HG03108 (cell line): ENCODE results near the gene SPOCK1.

Experiments
- ATAC-seq: cut with Tn5 transposase; IDR thresholded peaks from one replicate; pipeline ENCODE4 v1.9.1; 2021; ENCODE audit warnings: moderate library complexity; ENCODE audit not compliant: unreplicated experiment

The SPOCK1 gene

DNA sequence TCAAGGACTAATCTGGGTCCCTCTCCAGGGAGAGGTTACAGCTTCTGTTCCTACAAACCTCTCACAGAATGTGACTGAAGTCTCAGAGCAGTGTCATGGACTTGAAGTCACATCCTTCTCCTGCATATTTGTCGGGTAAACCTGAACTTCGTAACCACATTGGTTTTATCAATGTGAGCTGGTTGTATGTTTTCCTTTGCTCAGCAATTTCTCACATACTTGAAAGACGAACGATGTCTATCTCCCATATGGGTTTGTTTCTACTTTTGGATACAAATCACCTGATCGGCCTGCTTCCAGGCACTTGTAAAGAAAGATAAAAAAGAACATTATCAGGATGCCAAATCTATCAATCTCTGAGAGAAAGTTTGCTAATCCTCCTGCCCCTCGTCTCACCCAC is 411.0 kb downstream of the SPOCK1 start:
- no peak for ATAC-seq

DNA sequence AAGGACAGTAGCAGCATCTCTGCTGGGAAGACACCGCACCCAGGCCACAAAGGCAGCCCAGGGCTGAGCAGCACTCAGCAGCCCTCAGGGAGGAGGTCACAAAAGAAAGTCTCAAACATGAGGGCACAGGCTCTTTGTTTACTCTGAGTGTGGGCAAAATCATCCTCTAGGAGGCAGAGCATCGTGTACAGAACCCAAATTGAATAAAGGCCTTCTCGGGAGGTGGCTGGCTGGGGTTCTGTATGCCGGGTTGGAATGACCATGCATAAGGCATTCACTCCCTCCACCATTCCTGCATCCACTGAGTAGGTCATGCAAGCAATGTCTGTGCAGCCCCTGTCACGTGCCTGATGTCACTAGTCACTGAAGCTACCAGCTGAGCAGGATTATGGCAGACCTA is 412.8 kb downstream of the SPOCK1 start:
- no peak for ATAC-seq

DNA sequence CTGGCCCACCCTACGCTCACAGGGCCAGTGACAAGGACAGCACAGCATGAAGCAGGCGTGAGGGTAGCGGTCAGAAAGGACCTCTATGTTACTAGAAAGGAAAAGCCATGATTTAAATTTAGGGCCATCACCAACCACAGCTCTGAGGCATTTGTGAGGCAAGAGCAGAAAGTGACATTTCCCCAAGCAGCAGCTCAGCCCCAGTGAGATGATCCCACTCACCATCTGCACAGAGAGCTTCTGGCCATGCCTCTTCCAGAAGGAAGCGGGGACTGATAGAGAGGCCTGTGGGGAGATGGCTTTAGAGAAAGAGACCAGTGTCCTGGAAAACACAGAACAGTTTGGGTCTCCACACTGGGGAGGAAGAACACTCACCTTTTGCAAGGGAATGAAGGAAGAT is 413.9 kb downstream of the SPOCK1 start:
- no peak for ATAC-seq

DNA sequence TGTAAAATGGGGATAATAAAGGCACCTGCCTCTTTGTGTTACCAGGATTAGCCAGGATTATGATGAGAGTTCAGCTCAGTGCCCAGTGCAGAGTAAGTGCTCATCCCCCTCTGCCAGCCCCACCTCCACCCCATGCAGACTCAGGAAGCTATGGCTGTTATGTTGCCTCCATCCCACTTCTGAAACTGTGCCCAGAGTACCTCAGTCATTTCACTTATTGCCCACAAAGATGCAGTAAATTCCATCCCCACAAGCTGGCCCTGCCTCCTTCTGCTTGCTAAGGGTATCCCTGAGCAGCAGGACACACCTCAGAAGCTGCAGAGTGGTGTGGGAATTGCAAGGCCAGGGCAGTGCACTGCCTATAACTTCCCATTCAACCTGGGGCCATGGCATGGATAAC is 415.1 kb downstream of the SPOCK1 start:
- ATAC-seq: no peak

DNA sequence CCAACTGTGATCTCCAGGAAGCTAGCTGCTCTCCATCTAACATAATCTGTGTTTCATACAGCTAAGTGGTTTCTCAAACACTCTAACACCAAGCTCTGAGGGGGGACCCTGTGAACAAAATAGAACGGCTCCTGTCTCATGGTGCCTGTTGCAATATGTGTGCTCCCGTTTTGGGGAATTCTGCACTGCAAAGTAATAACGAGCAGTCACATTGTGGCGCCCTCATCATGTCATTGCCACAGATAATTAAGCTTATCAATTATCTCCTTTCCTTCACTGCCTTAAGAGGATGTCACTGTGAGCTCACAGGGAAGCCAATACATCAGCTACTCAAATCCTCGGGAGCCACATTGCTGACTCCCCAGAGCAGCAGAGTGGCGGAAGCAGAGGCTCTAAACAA is 416.2 kb downstream of the SPOCK1 start:
- ATAC-seq: no peak

DNA sequence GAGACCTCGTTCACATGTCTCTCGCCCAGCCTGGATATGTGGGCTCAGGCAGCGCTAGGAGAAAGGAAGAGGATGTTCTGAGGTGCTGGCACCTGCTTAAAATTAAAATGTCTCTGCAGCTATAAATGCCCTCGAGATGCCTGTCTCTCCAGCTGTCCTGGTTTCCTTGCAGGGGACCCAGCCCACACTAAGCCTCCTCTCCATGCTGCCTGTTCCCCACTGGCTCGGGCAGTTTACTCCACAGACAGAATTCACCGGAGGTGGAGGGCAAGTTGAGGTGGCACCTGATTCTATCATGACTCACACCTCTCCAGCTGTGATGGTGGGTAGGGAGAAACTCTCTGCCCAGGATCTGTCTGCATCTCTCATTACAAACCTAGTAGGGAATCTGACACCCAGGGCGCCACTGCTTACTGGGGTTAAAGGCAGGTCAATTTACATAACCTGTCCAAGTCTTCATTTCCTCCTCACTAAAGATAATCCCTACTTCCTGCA is 420.9 kb downstream of the SPOCK1 start:
- no peak for ATAC-seq

DNA sequence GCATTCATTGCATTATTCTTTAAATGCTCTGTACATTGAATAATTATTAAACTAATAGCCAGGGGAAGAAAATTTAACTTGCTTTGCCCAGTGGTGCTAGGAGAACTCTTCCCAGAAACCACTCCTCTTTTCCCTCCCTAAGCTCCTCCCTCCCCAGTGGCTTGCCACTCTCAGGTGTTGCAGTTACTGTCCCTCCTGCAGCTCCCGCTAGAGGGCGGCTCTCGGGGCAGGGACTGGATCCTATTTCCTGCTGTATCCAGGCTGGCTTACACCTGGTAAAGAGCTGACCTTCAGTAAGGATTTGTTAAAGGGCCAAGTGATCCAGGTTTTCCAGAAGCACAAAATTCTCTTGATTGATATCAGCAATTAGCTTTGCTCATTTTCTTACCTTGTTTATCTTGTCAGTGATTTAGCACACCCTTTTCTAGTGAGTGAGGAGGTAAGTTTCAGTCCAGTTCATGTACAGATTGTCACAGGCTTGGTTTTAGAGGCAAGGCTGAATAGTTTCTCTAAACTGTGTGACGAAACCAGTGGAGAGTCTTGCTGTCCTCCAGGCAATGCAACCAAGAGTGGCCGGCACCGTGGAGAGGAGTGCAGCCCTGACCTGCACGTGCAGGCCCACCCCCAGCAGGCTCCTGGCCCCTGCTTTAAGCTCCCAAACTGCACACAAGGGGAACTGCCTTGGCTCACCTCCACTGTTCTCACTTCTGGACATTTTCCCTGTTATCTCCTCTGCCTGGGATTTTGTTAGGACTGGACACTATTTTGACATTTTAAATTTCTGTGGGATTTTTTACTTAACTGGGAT is 423.8 kb downstream of the SPOCK1 start:
- peak; percentile 69 for ATAC-seq

DNA sequence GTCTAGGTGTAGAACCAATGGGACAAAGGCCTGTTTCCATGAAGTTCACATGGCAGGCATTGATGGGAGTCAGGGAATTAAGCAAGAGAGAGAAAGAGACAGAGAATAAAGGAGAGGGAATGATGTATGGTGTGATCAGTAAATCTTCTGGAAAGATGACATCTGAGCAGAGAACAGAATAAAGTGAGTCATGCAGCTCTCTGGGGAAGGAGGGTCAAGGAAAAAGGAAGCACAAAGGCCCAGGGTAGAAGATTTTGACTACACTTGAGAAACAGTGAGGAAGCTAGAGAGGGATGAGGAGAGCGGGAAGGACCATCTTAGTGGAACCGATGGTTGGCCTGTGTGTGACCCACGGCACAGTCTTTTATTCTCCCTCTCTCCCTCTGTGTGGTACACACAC is 425.9 kb downstream of the SPOCK1 start:
- no peak for ATAC-seq

DNA sequence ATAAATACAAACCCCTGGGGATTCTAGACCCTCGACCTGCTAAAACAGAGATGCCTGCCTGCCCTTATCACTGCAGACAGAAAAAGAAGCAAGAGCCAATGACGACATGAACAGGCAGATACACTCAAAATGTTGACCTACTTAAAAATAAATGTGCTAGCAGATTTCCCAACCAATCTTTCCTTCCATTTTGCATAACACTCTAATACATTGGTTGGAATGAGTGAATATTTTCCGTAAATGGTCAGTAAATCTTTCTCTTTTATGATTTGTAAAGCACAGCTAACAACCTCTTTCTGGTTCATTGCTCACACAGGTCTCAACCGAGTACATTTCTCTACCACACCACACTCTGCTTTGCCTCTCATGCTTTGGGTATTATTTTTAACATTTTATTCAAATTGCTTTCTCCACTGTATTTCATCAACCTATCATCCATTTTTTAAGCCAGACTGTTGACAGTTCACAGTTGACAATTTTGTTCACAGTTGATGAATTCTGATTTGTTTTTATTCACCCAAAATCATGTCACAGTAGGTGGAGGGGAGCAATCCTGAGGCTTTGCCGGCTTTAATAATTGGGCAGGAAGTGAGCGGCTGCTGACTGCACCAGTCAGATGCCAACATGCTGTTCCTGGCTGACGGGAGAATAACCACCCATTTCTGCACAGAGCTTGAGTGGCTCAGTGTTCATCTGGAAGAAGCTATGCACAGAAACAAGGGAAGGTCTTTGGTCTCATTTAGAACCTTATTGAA is 426.6 kb downstream of the SPOCK1 start:
- ATAC-seq: no peak

DNA sequence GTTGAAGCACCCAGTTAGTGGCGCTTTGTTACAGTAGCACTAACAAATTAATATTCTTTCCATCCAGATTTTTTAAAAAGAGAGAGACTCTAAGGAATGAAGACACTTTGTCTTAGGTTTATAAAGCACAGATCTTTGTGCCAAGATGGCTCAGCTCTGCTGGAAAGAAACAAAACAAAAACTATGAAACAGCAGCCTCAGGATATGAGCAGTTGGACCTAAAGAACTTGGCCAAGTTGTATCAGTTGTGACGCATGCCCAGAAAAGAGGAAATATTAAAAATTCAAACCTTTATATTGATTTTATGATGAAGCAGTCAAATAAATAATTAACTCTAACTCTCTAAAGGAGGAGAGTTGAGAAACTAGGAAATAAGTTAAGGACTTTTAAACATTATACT is 427.2 kb downstream of the SPOCK1 start:
- no peak for ATAC-seq

DNA sequence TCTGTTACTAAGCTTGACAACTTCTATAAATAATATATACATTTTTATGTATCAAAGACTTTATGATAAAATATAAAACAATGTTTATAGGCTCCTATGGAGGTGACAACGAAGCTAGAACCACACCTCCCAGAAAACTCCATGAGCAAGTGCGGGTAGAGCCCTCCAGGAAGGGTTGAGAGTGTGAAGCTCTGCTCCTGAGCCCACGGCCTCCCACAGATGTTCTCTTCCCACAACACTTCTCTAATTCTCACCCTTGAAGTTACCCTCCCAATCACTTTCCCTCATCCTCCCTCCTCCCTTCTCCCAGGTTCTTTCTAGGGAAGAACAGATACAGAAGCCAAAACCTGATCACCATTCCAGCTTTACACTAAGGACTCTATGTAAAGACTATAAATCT is 427.6 kb downstream of the SPOCK1 start:
- no peak for ATAC-seq

DNA sequence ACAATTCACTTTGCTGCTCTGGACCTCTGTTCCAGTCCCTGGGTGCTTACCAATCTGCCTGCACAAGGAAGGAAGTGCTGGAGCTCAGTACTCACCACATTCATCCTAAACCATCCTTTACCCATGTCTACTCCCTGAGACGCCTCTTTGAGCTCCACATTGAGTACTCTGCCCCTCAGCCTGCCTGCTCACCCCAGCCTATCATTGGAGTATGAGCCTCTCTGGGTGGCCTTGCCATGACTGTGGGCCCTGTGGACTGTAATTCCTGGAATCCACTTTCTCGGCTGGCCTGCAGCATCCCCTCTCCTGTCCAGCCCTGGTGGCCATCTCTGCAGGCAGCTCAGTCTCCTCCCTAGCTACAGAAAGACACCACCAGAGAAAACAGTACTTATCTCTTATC is 428.6 kb downstream of the SPOCK1 start:
- no peak for ATAC-seq

DNA sequence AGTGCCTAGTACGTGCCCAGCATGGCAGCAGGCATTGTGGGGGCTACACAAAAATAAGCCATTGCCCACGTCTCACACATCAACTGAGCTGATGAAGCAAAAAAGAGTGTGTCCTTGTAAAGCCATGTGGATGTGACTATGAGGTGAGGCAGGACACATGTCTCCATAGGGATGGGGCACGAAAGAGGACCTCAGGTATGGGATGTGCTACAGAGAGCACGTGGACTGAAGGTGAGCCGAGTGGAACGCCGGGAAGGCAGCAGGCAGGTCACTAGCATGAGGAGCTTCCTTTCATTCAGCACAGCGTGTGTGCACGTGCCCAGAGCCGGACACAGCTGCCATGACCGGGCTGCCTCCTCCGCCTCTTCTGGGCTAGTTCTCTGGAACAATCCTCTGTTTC is 429.8 kb downstream of the SPOCK1 start:
- no peak for ATAC-seq

DNA sequence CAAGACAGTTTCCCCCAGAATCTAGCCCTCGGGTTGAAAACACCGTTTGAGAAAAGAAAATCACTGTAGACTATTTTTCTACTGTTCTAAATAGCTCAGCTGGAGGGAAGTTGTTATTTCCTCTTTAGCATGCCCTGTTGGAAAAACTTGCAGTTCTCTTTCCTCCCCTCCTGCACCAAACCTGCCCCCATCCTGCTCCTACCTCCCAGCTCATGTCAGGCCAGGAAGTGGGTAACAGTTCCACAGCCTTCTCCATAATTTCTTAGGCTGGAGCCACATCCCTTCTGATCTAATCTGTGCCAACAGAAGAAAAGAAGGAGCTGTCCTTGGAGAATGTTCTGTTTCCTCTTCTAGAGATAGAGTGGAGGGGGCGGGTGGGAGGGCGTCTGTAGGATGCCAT is 437.7 kb downstream of the SPOCK1 start:
- ATAC-seq: no peak

DNA sequence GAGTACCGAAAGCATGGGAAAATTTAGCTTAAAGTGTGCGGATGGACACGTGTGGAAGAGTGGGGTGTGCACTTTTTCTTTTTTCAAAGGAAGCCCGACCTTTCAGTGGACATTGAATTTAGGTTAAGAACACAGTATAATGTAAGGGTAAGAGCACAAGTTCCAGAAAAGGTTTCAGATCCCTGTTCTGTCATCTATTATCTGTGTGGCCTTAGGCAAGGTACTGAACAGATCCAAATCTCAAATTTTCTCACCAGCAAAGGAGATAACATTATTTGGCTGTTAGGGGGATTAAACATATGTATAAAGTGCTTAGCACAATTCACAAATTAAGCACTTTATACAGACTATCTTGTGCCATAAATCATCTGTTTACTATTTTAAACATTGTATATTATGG is 441.0 kb downstream of the SPOCK1 start:
- no peak for ATAC-seq

DNA sequence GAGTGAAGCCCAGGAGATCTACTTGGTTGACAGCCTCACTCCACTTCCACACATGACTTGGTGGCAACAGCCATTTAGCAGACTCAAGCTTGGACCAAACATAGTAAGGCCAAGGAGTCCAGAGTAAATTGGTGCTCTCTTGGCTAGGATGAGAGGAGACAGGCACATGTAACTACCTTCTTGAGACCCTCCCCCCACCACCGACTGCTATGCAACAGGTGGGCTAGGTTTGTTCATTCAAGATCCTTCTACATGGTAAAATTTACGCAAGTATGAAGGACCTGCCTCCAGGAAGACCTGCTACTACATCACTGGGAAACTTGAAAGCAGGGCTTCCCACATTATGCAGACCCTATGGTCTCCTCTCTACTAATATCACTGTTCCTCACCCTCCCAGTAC is 442.4 kb downstream of the SPOCK1 start:
- no peak for ATAC-seq

DNA sequence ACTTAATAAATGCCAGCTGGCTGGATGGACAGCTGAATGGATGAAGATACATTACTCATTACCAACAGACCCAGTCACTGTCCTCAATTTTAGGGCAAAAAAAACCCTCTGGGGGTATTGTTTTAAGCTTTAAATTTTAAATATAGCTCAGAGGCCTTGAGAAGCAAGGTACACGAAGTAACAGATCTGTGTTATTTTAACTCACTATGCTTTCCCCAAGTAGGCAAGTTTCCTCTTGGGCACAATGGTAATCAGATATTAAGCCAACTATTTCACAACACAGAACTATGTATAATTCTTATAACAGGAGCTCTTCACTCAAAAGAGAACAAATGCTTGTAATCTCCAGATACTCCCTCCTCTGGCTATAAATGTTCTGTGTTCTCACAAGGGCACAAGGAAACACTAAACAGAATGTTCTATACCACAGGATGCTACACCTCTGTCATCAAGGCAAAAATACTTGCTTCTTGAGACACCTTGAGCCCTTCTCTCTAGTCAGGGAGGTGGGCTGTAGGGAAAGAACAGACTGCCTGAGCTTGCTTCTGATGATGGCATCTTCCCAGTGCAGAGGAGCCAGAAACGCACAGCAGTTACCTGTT is 443.8 kb downstream of the SPOCK1 start:
- ATAC-seq: no peak

DNA sequence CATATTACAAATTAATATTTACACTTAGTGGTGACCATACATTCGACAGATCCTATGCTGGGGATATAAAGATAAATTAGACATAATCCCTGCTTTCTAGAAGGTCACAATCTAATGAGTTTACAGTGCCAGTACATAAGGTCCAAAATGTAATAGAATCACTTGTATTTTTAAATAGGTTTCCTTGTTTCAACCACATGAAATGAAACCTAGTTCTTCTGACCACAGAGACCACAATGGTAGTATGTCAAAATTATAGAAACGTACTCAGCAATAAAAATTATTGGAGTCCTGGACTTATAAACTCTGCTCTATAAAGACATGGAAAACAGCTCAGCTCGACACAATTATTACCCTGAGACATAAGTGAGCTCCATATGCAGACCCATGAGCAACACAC is 444.3 kb downstream of the SPOCK1 start:
- ATAC-seq: no peak

DNA sequence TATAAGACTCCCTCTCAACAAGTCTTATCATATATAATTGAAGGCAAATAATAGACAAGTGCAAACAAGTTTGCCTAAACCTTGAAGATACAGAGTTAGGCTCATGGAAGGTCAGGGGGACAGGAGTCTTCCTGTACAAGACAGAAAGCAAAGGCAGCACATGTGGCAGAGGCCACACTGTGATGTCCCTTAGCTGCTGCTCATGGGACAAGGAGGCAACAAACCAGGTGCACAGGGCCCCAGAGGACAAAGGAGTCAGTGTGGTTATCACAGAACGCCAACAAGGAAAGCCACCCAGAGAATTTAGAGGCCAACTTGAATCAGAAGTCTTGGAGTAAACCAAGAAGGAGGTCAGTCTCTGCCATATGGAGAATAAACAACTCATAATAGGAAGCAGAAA is 444.8 kb downstream of the SPOCK1 start:
- ATAC-seq: no peak

DNA sequence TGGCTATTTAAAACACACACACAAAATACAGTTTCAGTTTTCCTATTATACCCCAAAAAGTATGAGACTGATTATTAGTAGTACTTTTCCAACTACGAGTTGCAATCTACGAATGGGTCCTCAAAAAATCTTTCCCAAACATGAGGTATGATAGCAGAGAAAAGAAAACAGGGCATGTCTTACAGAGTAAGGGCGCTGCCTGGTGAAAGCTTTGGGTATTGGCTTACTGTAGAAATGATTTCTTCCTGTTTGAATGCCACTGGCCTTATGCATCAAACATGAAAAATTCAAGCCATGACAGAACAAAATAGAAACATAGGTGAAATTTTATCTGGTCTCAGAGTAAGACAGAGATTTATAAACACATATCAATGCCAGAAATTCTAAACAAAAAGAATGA is 448.0 kb downstream of the SPOCK1 start:
- ATAC-seq: no peak

DNA sequence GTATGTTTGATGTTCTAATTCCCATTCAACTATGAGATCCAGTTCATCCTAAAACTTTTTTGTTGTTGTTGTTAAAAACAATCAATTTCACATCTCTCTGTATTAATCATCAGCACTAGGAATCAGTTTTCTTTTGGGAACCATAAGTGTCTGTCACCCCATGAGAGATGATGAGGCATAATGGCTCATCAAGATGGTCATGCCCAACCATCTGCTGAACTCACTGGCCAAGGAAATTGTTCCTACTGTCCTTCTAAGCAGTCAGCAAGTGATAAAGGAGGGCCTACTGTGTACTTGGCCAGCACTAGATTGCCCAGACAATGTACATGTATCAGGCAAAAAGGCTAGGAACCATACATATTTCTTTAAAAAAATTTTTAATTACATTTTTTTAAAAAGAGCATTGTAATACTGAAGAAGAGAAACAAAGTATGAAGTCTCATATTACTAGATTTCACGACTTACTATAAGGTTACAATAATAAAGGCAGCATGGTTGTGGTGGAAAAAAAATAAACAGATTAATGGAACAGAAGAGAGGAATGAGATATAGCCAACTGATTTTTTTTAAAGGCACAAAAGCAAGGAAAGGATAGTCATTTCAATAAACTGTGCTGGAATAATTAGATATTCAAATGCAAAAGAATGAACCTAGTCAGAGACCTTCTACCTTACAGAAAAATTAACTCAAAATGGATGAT is 458.3 kb downstream of the SPOCK1 start:
- ATAC-seq: no peak
